ENCODE data around the gene TEX10. TPM values are rescaled to one million over a fixed set of nuclear protein-coding genes. Genes with fewer than 3 reads are reported as not detected.

Gene TEX10
- total RNA-seq, 1 donor from 2014 or later, result 36.2 TPM

DNA sequence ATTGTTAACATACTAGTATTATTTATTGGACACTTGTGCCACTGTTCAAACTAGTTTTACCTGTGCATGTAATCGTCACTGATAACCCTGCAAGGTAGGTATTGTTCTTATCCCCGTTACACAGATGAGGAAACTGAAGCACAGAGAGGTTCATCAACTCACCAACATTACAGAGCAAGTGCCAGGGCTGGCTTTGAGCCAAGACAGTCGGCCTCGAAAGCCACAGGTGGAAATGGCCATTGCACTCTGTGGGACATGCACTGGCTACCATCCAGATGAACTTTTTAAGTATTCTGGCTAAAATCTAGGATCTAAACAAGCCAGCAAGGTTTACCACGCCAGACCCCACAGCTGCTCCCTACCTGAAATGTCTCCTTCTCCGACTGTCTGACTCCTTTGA is 57.9 kb downstream of the TEX10 start:
- Mint-ChIP-seq H3K9me3 (peaks cover 6% of the 10 kb centered on the region), H3K4me3 (no peak overlapping the region), H3K27ac (no peak overlapping the region), H3K4me1 (no peaks in the 10 kb centered on the region), H3K27me3 (ENCODE audit: low read depth) (no peaks in the 10 kb centered on the region), H3K36me3 (peaks cover 46% of the 10 kb centered on the region)
- TF ChIP-seq, protein P1, sequence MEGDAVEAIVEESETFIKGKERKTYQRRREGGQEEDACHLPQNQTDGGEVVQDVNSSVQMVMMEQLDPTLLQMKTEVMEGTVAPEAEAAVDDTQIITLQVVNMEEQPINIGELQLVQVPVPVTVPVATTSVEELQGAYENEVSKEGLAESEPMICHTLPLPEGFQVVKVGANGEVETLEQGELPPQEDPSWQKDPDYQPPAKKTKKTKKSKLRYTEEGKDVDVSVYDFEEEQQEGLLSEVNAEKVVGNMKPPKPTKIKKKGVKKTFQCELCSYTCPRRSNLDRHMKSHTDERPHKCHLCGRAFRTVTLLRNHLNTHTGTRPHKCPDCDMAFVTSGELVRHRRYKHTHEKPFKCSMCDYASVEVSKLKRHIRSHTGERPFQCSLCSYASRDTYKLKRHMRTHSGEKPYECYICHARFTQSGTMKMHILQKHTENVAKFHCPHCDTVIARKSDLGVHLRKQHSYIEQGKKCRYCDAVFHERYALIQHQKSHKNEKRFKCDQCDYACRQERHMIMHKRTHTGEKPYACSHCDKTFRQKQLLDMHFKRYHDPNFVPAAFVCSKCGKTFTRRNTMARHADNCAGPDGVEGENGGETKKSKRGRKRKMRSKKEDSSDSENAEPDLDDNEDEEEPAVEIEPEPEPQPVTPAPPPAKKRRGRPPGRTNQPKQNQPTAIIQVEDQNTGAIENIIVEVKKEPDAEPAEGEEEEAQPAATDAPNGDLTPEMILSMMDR (IDR thresholded peaks at IDR 0.05; ENCODE audit: unreplicated experiment), result no peak
- no peak for DNase-seq (ENCODE audit: low spot score in 2 of 2, unreplicated experiment in 2 of 2)

DNA sequence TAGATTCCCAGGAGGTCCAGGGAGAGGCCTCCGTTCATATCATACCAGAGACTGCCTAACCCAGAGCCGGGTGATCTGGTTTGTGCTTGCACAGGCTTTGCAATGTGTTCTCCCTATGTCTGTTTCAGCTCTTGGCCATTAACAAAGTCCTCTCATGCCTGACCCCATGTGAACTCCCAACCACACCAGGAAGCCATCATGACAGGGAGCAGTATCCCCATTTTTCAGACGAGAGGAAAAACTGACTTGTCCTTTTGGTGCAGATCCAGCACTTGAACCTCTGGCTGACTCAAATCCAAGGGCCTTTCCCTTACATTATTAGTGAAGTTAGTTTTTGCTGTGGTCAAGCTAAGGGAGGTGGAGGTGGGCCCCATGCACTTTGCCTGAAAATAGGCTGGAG is 58.4 kb downstream of the TEX10 start:
- H3K9me3 Mint-ChIP-seq, result peaks cover 11% of the 10 kb centered on the region
- no peak for DNase-seq (ENCODE audit: low spot score in 2 of 2, unreplicated experiment in 2 of 2)
- peaks cover 51% of the 10 kb centered on the region for H3K36me3 Mint-ChIP-seq
- TF ChIP-seq, protein P1 (IDR thresholded peaks at IDR 0.05; ENCODE audit: unreplicated experiment), result no peak
- no peak overlapping the region for H3K27ac Mint-ChIP-seq
- H3K27me3 Mint-ChIP-seq (ENCODE audit: low read depth), result no peaks in the 10 kb centered on the region
- no peaks in the 10 kb centered on the region for H3K4me1 Mint-ChIP-seq
- no peak overlapping the region for H3K4me3 Mint-ChIP-seq

DNA sequence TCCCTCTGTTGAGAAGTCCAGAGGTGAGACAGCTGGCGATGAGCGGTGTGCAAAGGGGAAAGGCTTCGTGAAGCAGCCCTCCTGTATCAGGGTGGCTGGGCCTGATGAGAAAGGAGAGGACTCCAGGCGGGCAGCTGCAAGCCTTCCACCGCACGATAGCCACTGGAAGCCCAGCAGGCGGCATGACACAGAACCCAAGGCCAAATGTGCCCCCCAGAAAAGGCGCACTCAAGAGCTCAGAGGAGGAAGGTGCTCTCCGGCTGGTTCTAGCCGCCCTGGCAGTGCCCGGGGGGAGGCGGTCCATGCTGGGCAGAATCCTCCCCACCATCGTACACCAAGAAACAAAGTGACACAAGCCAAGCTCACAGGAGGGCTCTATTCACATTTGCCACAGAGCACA is 60.3 kb downstream of the TEX10 start:
- no peak for DNase-seq (ENCODE audit: low spot score in 2 of 2, unreplicated experiment in 2 of 2)
- TF ChIP-seq, protein P1 (IDR thresholded peaks at IDR 0.05; ENCODE audit: unreplicated experiment), result no peak
- Mint-ChIP-seq H3K4me3 (no peak overlapping the region), H3K27me3 (ENCODE audit: low read depth) (no peaks in the 10 kb centered on the region), H3K27ac (no peak overlapping the region), H3K4me1 (no peaks in the 10 kb centered on the region), H3K36me3 (peaks cover 64% of the 10 kb centered on the region), H3K9me3 (peaks cover 23% of the 10 kb centered on the region)

DNA sequence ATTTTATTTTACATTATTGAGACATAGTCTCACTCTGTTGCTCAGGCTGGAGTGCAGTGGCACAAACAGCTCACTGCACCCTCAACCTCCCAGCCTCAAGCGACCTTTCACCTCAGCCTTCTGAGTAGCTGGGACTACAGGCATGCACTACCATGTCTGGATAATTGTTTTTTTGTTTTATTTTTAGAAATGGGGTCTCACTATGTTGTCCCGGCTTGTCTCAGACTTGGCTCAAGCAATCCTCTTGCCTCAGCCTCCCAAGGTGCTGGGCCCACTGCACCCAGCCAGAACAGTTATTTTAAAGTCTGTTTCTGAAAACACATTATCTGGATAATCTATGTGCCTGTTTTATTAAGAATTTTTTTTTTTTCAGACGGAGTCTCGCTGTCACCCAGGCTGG is 62.0 kb downstream of the TEX10 start:
- Mint-ChIP-seq H3K4me1 (no peaks in the 10 kb centered on the region), H3K36me3 (peaks cover 76% of the 10 kb centered on the region), H3K4me3 (no peak overlapping the region), H3K27me3 (ENCODE audit: low read depth) (no peaks in the 10 kb centered on the region), H3K27ac (no peak overlapping the region), H3K9me3 (peaks cover 33% of the 10 kb centered on the region)
- TF ChIP-seq, protein P1 (IDR thresholded peaks at IDR 0.05; ENCODE audit: unreplicated experiment), result no peak
- no peak for DNase-seq (ENCODE audit: low spot score in 2 of 2, unreplicated experiment in 2 of 2)

DNA sequence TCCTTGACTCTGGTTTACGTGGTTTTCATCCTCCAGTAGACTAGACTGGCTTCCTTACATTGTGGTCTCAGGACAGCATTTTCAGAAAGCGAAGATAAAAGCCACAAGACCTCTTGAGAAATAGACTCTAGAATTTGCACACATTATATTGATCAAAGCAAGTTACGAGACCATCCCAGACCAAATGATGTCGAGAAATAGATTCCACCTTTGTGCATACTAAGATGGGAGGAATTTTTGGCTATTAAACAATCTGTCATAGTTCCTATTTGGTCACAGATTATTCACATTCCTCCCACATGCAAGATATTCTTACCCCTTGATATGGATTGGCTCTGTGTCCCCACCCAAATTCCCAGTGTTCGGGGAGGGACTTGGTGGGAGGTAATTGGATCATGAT is 65.6 kb downstream of the TEX10 start:
- H3K36me3 Mint-ChIP-seq, result peaks cover 79% of the 10 kb centered on the region
- no peaks in the 10 kb centered on the region for H3K27me3 Mint-ChIP-seq (ENCODE audit: low read depth)
- DNase-seq (ENCODE audit: low spot score in 2 of 2, unreplicated experiment in 2 of 2), result no peak
- H3K27ac Mint-ChIP-seq, result no peak overlapping the region
- TF ChIP-seq, protein P1 (IDR thresholded peaks at IDR 0.05; ENCODE audit: unreplicated experiment), result no peak
- peaks cover 52% of the 10 kb centered on the region for H3K9me3 Mint-ChIP-seq
- H3K4me3 Mint-ChIP-seq, result no peak overlapping the region
- no peaks in the 10 kb centered on the region for H3K4me1 Mint-ChIP-seq

DNA sequence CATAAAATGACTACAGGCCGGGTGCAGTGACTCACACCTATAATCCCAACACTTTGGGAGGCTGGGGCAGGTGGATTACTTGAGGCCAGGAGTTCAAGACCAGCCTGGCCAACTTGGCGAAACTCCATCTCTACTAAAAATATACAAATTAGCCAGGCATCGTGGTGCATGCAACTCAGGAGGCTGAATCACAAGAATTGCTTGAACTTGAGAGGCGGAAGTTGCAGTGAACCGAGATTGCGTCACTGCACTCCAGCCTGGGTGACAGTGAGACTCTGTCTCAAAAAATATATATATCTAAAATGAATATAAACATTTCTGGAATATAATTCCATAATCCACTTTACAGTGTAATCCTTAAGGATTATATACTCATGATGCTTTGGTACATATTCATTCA is 66.5 kb downstream of the TEX10 start:
- Mint-ChIP-seq H3K4me1 (no peaks in the 10 kb centered on the region), H3K4me3 (no peak overlapping the region), H3K36me3 (peaks cover 69% of the 10 kb centered on the region), H3K27ac (no peak overlapping the region), H3K27me3 (ENCODE audit: low read depth) (no peaks in the 10 kb centered on the region), H3K9me3 (peaks cover 49% of the 10 kb centered on the region)
- no peak for DNase-seq (ENCODE audit: low spot score in 2 of 2, unreplicated experiment in 2 of 2)
- TF ChIP-seq, protein P1 (IDR thresholded peaks at IDR 0.05; ENCODE audit: unreplicated experiment), result no peak
